Mesenchymal stem cell (in vitro differentiated cells and primary cell): ENCODE results near the gene PSMD13.

ENCODE experiments used
- DNase-seq: peaks from one replicate; pipeline ENCODE4 v3.0.0-alpha.2; 2013
- H2AFZ ChIP-seq: one replicate; pipeline ENCODE4 v1.6.1; 2013; ENCODE audit warnings: low read depth, mild to moderate bottlenecking, control low read depth, inconsistent platforms, low read length, moderate library complexity
- H2AK5ac ChIP-seq: 2 replicates; pipeline ENCODE4 v1.6.1; 2013; ENCODE audit warnings: low read length, moderate library complexity, mild to moderate bottlenecking, inconsistent platforms; ENCODE audit not compliant: severe bottlenecking
- H2BK120ac ChIP-seq: one replicate; pipeline ENCODE4 v1.6.1; 2013; ENCODE audit warnings: low read depth, mild to moderate bottlenecking, inconsistent platforms, low read length, moderate library complexity
- H2BK12ac ChIP-seq, 2 experiments: one replicate each; pipeline ENCODE4 v1.6.1; 2013; ENCODE audit warnings: inconsistent platforms in 2 of 2, low read length in 2 of 2, mild to moderate bottlenecking in 2 of 2, moderate library complexity in 2 of 2, control low read depth in 1 of 2
- H2BK15ac ChIP-seq: one replicate; pipeline ENCODE4 v1.6.1; 2013; ENCODE audit warnings: mild to moderate bottlenecking, low read depth, inconsistent platforms; ENCODE audit not compliant: poor library complexity, severe bottlenecking
- H2BK5ac ChIP-seq: 2 replicates; pipeline ENCODE4 v1.6.1; 2013; ENCODE audit warnings: low read depth, mild to moderate bottlenecking, low read length, control low read depth, inconsistent platforms; ENCODE audit not compliant: poor library complexity, severe bottlenecking
- H3K14ac ChIP-seq, 2 experiments: one replicate each; pipeline ENCODE4 v1.6.1; 2013; ENCODE audit warnings: inconsistent platforms in 2 of 2, low read length in 2 of 2, control low read depth in 1 of 2, mild to moderate bottlenecking in 1 of 2, moderate library complexity in 1 of 2
- H3K18ac ChIP-seq, 2 experiments: one replicate each; pipeline ENCODE4 v1.6.1; 2013; ENCODE audit warnings: inconsistent platforms in 2 of 2, low read length in 2 of 2, control low read depth in 1 of 2, low read depth in 1 of 2, mild to moderate bottlenecking in 1 of 2
- H3K23ac ChIP-seq, 2 experiments: one replicate each; pipeline ENCODE4 v1.6.1; 2013; ENCODE audit warnings: inconsistent platforms in 2 of 2, low read length in 2 of 2, mild to moderate bottlenecking in 2 of 2, moderate library complexity in 2 of 2, control low read depth in 1 of 2
- H3K27ac ChIP-seq: 2 replicates; pipeline ENCODE4 v1.5.1; 2013; ENCODE audit warnings: mild to moderate bottlenecking, moderate library complexity, low read length, control low read depth, inconsistent platforms; ENCODE audit not compliant: poor library complexity, severe bottlenecking
- H3K27me3 ChIP-seq, 2 experiments: 2 replicates each; pipeline versions ENCODE4 v1.6.1 to v1.7.0; 2013; ENCODE audit warnings: low read length in 2 of 2, mild to moderate bottlenecking in 2 of 2, moderate library complexity in 2 of 2, control low read depth in 1 of 2, inconsistent platforms in 1 of 2; ENCODE audit not compliant: control insufficient read depth in 1 of 2, insufficient read depth in 1 of 2
- H3K36me3 ChIP-seq, 2 experiments: 2 replicates each; pipeline versions ENCODE4 v1.6.1 to v1.7.0; 2013; ENCODE audit warnings: low read length in 2 of 2, control low read depth in 1 of 2, inconsistent platforms in 1 of 2, low read depth in 1 of 2, mild to moderate bottlenecking in 1 of 2; ENCODE audit not compliant: insufficient read depth in 2 of 2, control insufficient read depth in 1 of 2
- H3K4ac ChIP-seq, 2 experiments: one replicate each; pipeline ENCODE4 v1.6.1; 2013; ENCODE audit warnings: inconsistent platforms in 2 of 2, low read length in 2 of 2, mild to moderate bottlenecking in 2 of 2, moderate library complexity in 2 of 2, control low read depth in 1 of 2, low read depth in 1 of 2
- H3K4me1 ChIP-seq: 2 replicates; pipeline ENCODE4 v1.6.1; 2013; ENCODE audit warnings: low read depth, low read length, control low read depth; ENCODE audit not compliant: control insufficient read depth, insufficient read depth
- H3K4me2 ChIP-seq: 2 replicates; pipeline ENCODE4 v1.6.1; 2013; ENCODE audit warnings: low read length, mild to moderate bottlenecking, inconsistent platforms; ENCODE audit not compliant: poor library complexity, severe bottlenecking
- H3K4me3 ChIP-seq, 2 experiments: 2 replicates each; pipeline versions ENCODE4 v1.5.1 to v1.7.0; 2013; ENCODE audit warnings: low read length in 2 of 2, mild to moderate bottlenecking in 2 of 2, control low read depth in 1 of 2, low read depth in 1 of 2; ENCODE audit not compliant: insufficient read depth in 1 of 2
- H3K79me1 ChIP-seq: replicated peaks from 2 replicates; pipeline ENCODE4 v1.6.1; 2013; ENCODE audit warnings: mild to moderate bottlenecking, control low read depth, low read length, inconsistent platforms; ENCODE audit not compliant: poor library complexity, severe bottlenecking
- H3K9ac ChIP-seq: 2 replicates; pipeline ENCODE4 v1.7.0; 2013; ENCODE audit warnings: mild to moderate bottlenecking, low read length, moderate library complexity
- H3K9me3 ChIP-seq: 2 replicates; pipeline ENCODE4 v1.7.0; 2013; ENCODE audit warnings: mild to moderate bottlenecking, low read length; ENCODE audit not compliant: control insufficient read depth
- H4K8ac ChIP-seq: one replicate; pipeline ENCODE4 v1.6.1; 2013; ENCODE audit warnings: inconsistent platforms, mild to moderate bottlenecking, low read length, moderate library complexity
- H4K91ac ChIP-seq: one replicate; pipeline ENCODE4 v1.6.1; 2013; ENCODE audit warnings: mild to moderate bottlenecking, low read length, inconsistent platforms
- WGBS: methylation state at CpG from one replicate; pipeline ENCODE4 v1.1.7; 2013; ENCODE audit warnings: mixed read lengths; 5-methylcytosine and 5-hydroxymethylcytosine counted together

The PSMD13 gene

GRCh38 chr11:255176-255575, 18.4 kb downstream of the PSMD13 start:
- Histone ChIP-seq H2BK12ac (no peak overlapping the region), H4K91ac (no peak overlapping the region), H3K9me3 (no peaks in the 10 kb centered on the region), H3K79me1 (peaks cover 3% of the 10 kb centered on the region), H3K23ac (no peak overlapping the region), H2BK15ac (no peak overlapping the region), H3K4me1 (no peaks in the 10 kb centered on the region), H3K36me3 (peaks cover 33 to 38% of the 10 kb centered on the region in 2 experiments), H3K27ac (no peak overlapping the region), H3K14ac (no peak overlapping the region), H2AK5ac (no peak overlapping the region), H2BK5ac (no peak overlapping the region), H4K8ac (no peak overlapping the region), H3K4ac (no peak overlapping the region), H2BK120ac (no peak overlapping the region), H3K18ac (no peak overlapping the region), H3K4me2 (no peak overlapping the region), H3K4me3 (no peak overlapping the region), H3K9ac (no peak overlapping the region), H2AFZ (no peak overlapping the region), H3K27me3 (peaks cover 0 to 29% of the 10 kb centered on the region in 2 experiments)
- no CpG with 5 or more reads among the region's 3 CpGs for WGBS
- DNase-seq, result no peak

- Histone ChIP-seq H3K4me1 (no peaks in the 10 kb centered on the region), H2BK15ac (peak overlapping the region; percentile 26), H3K14ac (no peak overlapping the region), H4K91ac (no peak overlapping the region), H2BK12ac (no peak overlapping the region), H3K9me3 (no peaks in the 10 kb centered on the region), H2AFZ (no peak overlapping the region), H3K9ac (no peak overlapping the region), H3K27ac (no peak overlapping the region), H3K79me1 (peaks cover 3% of the 10 kb centered on the region), H2AK5ac (no peak overlapping the region), H3K27me3 (peaks cover 0 to 34% of the 10 kb centered on the region in 2 experiments), H3K4me2 (no peak overlapping the region), H3K18ac (no peak overlapping the region), H2BK5ac (no peak overlapping the region), H3K36me3 (peaks cover 29 to 32% of the 10 kb centered on the region in 2 experiments), H4K8ac (no peak overlapping the region), H2BK120ac (no peak overlapping the region), H3K23ac (no peak overlapping the region), H3K4me3 (no peak overlapping the region), H3K4ac (no peak overlapping the region)
- DNase-seq, result no peak
- 98% methylated on average over 2 of the region's 2 CpGs for WGBS
Measured at GRCh38 chr11:255816-256215, 19.0 kb downstream of the PSMD13 start.

- no peaks in the 10 kb centered on the region for H3K9me3 ChIP-seq
- no peaks in the 10 kb centered on the region for H3K4me1 ChIP-seq
- H4K91ac ChIP-seq, result no peak overlapping the region
- no peak for DNase-seq
- 86% methylated on average over 12 of the region's 14 CpGs for WGBS
- H2BK5ac ChIP-seq, result no peak overlapping the region
- H2BK12ac ChIP-seq, result no peak overlapping the region
- H4K8ac ChIP-seq, result no peak overlapping the region
- no peak overlapping the region for H2BK15ac ChIP-seq
- H2AK5ac ChIP-seq, result no peak overlapping the region
- H3K4me3 ChIP-seq, result no peak overlapping the region
- peaks cover 0 to 34% of the 10 kb centered on the region in 2 experiments for H3K27me3 ChIP-seq
- H3K14ac ChIP-seq, result no peak overlapping the region
- H3K18ac ChIP-seq, result no peak overlapping the region
- no peak overlapping the region for H3K9ac ChIP-seq
- H2BK120ac ChIP-seq, result no peak overlapping the region
- no peak overlapping the region for H3K4ac ChIP-seq
- peaks cover under 1% of the 10 kb centered on the region for H3K79me1 ChIP-seq
- peak overlapping the region in 1 of 2 experiments; percentile 67 for H3K23ac ChIP-seq
- H3K36me3 ChIP-seq, result peaks cover 19% of the 10 kb centered on the region in 2 experiments
- H2AFZ ChIP-seq, result no peak overlapping the region
- no peak overlapping the region for H3K4me2 ChIP-seq
- no peak overlapping the region for H3K27ac ChIP-seq
Measured at GRCh38 chr11:256952-257737, 20.4 kb downstream of the PSMD13 start.

DNA sequence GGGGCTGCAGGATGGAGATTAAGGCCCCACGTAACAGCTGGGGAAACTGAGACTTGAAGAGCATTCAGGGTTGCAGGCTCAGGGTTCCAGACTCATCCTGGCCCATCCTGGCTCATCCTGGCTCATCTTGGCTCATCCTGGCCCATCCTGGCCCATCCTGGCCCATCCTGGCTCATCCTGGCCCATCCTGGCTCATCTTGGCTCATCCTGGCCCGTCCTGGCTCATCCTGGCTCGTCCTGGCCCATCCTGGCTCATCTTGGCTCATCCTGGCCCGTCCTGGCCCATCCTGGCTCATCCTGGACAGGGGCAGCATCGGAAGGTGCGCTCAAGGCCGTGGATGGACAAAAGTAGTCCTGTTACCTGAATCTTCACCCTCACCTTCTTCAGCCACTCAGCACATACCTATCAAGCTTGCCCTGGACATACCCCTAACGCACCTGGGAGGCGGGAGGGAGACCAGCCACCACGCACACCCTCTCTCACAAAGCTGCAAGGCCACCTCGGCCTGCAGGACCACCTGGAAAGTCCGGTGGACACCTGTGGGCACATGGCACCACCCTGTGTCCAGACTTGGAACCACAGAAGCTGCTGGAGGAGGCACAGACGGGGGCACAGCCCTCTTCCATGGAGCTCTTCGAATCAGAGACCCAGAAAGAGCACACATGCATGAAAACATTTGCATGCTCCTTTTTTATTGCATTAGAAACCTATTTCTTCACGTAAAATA, 21.2 kb downstream of the PSMD13 start:
- Histone ChIP-seq H3K4me1 (no peaks in the 10 kb centered on the region), H2AK5ac (no peak overlapping the region), H2BK15ac (no peak overlapping the region), H2AFZ (no peak overlapping the region), H3K4me2 (no peak overlapping the region), H3K18ac (no peak overlapping the region), H2BK120ac (no peak overlapping the region), H4K8ac (no peak overlapping the region), H3K23ac (no peak overlapping the region), H3K79me1 (no peaks in the 10 kb centered on the region), H3K36me3 (peaks cover 11% of the 10 kb centered on the region in 2 experiments), H3K9me3 (no peaks in the 10 kb centered on the region), H2BK5ac (no peak overlapping the region), H3K9ac (no peak overlapping the region), H3K27ac (no peak overlapping the region), H4K91ac (no peak overlapping the region), H2BK12ac (no peak overlapping the region), H3K14ac (peak overlapping the region in 1 of 2 experiments; percentile 8), H3K4me3 (no peak overlapping the region), H3K4ac (no peak overlapping the region), H3K27me3 (peaks cover 0 to 34% of the 10 kb centered on the region in 2 experiments)
- no peak for DNase-seq
- WGBS, result 84% methylated on average over 15 of the region's 15 CpGs
